ENCODE data around the gene CD22.
"Not testable (repeated sequence)": the region's sequence is repeated elsewhere in the genome, so short reads cannot be mapped to it uniquely, and the experiment has no call there.

CD22 gene

DNA sequence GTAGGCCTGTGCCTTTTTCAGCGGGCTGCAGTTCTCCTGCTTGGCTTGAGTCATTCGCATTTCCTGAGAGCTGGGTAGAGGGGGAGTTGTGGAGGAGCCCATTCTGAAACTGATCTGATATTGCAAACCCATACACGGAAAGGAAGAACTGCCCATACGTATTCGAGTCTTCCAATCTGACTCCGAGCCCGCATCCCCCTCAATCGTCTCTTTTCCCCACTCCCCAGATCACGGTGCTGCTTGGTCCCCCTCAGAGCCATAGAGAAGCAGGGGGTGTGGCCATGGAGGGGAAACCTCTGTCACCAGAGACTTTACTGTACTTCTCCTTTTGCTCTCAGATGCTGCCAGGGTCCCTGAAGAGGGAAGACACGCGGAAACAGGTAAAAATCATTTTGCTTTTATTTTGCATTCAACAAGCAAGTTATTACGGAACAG is at the start of gene CD22:
Gene CD22, plus strand, starts transcription at position 337 of the 435 bp plus-strand sequence. CDS start 2,854 bp downstream, outside the sequence.
- DNase-seq = no peak

- DNase-seq = no peak
Observed at GRCh38 chr19:35279374-35279773, 49.6 kb upstream of the CD22 start.

- no peak for DNase-seq
Observed at GRCh38 chr19:35279985-35280821, 48.8 kb upstream of the CD22 start.

DNA sequence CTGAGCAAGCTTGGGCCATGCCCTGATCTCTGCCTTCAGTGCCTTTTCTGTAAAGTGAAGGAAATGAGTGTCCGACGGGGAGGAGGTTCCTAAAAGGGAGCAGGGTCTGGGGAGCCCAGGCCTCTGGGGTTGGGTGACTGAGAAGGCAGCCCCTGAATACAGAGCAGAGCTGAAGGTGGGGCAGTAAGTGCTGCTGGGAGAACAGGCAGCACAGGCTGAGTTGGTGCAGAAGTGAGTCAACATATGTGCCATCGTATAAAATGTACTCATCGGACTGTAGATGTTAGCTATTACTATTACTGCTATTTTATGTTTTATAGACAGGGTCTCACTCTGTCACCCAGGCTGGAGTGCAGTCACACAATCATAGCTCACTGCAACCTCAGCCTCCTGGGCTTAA is 47.7 kb upstream of the CD22 start:
- DNase-seq = no peak

DNA sequence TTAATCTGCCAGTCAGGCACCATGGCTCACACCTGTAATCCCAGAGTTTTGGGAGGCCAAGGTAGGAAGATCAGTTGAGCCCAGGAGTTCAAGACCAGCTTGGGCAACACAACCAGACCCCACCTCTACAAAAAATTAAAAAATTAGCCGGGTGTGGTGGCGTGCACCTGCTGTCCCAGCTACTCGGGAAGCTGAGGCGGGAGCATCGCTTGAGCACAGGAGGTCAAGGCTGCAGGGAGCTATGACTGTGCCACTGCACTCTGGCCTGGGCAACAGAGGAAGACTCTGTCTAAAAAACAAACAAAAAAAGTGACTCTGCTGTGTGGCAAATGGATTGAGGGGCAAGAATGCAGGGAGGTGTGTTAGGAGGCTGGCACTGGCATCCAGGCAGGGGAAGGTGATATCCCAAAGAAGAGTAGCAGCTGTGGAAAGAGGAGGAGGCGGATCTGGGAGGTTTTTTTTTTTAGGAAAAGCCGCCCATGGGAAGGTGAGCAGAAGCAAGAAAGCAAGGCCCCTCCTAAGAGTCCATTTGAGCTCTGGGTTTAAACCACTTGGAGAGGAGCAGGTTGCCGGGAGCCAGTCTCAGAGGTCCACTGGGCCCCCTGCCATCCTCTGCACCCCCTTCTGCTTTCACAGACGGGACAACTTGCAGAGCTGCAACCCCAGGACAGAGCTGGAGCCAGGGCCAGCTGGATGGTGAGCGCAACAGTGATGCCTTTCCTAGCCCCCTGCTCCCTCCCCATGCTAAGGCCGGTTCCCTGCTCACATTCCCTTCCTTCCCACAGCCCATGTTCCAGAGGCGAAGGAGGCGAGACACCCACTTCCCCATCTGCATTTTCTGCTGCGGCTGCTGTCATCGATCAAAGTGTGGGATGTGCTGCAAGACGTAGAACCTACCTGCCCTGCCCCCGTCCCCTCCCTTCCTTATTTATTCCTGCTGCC is 44.6 kb upstream of the CD22 start:
- DNase-seq = no peak

DNA sequence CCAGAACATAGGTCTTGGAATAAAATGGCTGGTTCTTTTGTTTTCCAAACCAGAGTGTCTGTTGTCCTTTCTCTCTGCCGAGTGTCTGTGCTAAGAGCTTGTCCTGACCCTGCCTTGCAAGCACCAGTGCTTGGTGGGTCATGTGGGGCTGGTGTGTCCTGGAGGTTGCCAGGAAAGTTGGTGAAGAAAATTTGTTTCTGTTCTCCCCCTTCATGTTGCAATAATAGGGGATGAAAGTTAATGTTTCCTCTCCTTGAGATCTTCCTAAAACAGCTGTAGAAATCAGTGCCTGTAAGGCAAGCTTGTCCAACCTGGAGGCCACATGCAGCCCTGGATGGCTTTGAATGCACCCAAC is 43.9 kb upstream of the CD22 start:
- no peak for DNase-seq

DNA sequence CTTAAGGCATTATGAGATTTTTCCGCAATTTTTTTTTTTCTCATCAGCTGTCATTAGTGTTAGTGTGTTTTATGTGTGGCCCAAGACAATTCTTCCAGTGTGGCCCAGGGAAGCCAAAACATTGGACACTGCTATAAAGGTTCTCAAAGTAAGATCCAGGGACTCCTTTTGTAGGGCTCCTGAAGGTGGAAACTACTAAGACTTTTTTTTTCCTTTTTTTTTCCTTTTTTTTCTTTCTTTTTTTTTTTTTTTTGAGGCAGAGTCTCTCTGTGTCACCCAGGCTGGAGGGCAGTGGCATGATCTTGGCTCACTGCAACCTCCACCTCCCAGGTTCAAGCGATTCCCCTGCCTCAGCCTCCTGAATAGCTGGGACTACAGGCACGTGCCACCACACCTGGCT is 43.5 kb upstream of the CD22 start:
- not testable (repeated sequence) for DNase-seq

GRCh38 chr19:35286101-35286500 is 42.9 kb upstream of the CD22 start:
- not testable (repeated sequence) for DNase-seq

DNA sequence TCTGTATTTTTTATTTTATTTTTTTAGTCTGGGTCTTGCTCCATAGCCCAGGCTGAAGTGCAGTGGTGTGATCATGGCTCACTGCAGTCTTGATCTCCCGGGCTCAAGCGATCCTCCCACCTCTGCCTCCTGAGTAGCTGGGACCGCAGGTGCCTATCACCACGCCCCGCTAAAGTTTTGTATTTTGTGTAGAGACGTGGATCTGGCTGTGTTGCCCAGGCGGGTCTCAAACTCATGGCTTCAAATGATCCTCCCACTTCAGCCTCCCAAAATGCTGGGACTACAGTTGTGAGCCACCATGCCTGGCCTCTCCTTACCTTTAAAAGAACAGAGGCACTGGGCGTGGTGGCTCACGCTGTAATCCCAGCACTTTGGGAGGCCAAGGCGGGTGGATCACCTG is 41.3 kb upstream of the CD22 start:
- no peak for DNase-seq

- DNase-seq = no peak
Observed at GRCh38 chr19:35288331-35288730, 40.7 kb upstream of the CD22 start.

- no peak for DNase-seq
Observed at GRCh38 chr19:35288906-35289305, 40.1 kb upstream of the CD22 start.

DNA sequence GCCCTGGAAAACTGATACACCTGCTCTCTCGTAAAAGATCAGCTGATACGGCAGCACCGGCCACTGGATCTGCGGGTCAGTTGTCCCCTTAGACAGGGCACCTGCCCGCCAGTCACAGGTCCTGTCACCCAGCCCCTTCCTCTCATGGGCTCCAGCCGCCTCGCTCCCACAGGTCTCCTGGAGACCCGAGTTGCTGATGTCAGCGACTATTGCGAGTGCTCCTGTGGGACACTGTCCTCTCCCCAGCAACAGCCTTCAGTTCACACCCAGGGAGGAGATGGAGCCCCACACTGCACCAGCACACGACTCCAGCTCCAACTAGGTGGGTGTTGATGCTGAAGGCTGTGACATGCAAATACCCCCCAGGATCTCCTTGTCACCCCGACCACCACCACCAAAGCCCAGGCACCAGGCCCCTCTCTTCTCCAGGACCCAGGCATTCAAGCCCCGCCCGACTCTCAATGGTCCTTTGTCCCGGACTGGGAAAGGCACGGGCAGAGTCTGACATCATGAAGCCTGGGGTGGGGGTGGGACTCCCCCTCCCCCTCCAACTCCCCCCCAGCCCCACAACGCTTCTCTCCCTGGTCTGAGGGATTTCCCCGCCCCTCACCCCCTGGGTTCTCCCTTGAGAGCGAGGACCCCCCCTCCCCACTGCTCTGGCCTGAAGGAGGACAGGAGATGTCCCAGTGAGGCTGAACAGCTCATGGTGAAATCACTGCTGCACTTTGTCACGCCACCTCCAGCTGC is 38.4 kb upstream of the CD22 start:
- no peak for DNase-seq

- no peak for DNase-seq
Observed at GRCh38 chr19:35291259-35291658, 37.7 kb upstream of the CD22 start.

DNA sequence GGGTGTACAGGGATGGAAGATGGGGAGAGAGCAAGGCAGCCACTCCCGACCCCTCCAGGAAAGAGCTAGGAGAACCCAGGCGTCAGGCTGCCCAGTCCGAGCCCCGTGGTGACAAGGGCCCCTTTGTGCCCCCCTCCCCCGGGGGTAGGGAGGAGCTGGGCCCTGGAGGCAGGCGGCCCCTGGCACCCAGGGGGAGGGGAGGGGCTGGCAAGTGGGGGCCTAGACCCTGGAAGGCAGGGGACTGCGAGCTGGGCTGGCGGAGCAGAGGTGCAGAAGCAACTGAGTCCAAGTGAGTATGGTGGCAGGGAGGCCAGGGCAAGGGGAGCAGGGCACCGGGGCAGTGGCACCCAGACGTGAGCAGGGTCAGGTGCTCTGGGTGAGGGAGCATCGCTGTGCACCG is 37.1 kb upstream of the CD22 start, which contains the start of gene MAG:
Gene MAG, plus strand, starts transcription at position 246 of the 400 bp plus-strand sequence. CDS start 3,248 bp downstream, outside the sequence.
- no peak for DNase-seq

DNA sequence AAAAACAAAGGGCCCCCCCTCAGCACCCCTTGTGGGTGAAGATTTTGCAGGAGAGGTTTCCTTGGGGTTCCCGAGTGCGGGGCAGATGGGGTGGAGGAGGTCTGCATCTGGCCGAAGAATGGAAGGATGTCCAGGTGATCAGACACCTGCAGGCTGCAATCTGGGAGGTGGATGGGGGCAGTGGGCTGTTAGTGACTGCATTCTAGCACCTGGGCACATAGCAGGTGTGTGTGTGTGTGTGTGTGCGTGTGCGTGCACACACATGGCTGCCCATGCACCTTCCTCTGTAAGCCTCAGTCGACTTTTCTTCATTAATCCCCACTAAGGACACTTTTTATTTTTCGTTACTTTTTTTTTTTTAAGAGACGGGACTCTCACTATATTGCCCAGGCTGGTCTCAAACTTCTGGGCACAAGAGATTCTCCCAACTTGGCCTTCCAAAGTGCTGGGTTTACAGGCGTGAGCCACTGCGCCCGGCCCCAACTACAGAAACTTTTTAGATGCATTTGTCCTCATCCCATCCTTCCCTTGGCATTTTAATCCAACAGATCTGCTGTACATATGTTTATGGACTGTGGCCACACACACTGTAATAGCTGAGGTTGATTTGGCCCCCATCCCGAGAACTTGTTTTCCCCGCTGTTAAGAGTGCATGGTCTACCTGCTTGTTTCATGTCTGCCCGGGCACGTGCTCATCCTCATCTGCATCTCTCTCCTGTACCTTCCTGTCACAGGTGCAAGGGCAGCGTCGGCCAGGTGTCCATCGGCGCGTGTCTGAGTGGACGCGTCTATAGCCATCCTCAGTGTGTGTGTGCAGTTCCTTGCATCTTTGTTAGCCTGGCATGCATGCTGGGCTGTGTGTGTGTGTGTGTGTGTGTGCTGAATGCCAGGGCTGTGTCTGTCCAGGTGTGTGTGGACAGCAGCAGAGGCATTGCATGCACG is 36.3 kb upstream of the CD22 start:
- peak; percentile 55 for DNase-seq

GRCh38 chr19:35293363-35293739 is 35.6 kb upstream of the CD22 start:
- DNase-seq = no peak

DNA sequence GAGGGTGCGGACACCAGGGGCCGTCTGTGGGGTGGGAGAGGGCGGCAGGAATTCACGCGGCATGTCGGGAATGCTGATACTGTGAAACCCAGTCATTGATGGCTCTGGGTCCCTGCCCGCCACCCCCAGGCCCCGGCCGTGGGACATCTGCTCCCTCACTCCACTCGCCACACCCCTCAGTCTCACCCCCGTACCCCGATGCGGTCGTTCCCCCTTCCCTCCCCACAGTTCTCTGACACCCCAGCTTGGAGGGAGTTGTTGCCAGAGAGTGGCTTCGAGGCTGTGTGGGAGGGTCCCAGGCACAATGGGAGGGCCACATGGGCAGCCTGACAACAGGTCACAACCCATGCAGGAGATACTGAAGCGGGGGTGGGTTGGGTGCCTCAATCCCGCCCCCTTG is 35.2 kb upstream of the CD22 start:
- DNase-seq = no peak

- no peak for DNase-seq
Observed at GRCh38 chr19:35294328-35294727, 34.7 kb upstream of the CD22 start.

DNA sequence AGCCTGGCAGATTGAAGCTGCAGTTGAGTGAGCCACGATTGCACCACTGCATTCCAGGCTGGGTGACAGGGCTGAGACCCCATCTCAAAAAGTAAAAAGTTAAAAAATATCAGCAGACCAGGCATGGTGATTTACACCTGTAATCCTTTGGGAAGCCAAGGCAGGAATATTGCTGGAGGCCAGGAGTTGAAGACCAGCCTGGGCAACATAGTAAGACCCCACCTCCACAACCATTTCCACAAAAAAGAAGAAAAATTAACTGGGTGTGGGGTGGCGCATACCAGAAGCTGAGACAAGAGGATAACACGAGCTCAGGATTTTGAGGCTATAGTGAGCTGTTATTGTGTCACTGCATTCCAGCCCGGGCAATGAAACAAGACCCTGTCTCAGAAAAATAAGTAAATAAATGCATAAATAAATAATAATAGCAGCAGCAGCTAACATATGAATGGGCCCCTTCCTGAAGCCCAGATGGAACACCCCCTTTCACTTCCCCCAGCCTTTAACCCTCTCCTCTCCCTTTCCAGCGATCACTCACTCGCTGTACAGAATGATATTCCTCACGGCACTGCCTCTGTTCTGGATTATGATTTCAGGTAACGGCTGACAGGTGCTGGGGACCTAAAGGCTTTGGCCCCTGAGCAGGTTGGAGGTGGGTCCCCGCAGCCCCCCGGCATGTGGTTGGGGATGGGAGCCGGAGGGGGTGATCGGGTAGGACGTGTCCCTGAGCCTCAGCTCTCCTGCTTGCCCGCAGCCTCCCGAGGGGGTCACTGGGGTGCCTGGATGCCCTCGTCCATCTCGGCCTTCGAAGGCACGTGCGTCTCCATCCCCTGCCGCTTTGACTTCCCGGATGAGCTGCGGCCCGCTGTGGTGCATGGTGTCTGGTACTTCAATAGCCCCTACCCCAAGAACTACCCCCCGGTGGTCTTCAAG is 33.9 kb upstream of the CD22 start:
- DNase-seq = no peak

DNA sequence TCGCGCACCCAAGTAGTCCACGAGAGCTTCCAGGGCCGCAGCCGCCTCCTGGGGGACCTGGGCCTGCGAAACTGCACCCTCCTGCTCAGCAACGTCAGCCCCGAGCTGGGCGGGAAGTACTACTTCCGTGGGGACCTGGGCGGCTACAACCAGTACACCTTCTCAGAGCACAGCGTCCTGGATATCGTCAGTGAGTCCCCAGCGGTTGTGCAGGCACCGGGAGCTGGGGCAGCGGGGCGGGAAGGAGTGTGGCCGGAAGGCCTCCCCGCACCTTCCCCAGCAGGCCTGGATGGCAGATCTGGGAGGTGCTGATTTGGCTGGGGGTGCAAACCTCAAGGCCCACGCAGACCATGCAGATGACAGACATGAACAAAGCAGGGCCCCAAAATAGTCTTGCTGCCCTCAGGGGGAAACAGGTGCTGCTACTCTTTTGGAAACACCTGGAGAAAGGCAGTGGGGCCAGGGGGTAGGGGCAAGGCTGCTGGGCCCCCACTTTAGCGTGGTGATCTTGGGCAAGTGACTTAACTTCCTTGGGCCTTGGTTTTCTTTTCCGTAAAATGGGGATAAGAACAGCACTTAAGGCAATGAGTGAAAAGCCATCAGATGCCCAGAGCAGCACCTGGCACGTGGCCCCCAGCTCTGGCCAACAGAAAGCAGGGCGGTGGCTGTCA is 33.1 kb upstream of the CD22 start:
- no peak for DNase-seq

Measured in NCI-H2029 (cell line).